ENCODE results near the gene INHBC.
"Not testable (repeated sequence)": the region's sequence is repeated elsewhere in the genome, so short reads cannot be mapped to it uniquely, and the experiment has no call there.

Gene INHBC

DNA sequence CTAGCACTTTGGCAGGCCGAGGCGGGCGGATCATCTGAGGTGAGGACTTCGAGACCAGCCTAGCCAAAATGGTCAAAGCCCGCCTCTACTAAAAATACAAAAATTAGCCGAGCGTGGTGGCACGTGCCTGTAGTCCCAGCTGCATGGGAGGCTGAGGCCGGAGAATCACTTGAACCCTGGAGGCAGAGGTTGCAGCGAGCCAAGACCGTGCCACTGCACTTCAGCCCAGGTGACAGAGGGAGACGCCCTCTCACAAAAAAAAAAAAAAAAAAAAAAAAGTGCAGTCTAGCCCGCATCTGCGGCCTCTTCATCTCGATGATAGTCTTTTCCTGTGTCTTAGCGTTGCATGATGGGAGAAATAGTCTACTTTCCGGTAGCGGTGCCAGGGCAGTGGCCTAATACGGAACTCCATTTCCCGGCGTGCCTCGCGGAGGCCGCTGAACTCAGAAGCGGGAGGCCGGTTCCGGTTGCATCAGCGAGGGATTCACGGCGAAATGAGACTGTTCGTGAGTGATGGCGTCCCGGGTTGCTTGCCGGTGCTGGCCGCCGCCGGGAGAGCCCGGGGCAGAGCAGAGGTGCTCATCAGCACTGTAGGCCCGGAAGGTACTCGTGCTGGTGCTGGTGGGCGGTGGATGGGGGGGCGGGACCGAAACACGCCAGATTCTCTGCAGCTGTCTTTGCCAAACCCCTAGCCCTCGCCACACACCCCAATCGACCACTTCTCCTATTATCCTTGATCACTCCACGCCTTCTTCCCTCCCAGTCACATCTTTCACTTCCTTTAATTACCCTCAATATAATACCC, 53.2 kb downstream of the INHBC start, which contains the start of gene MARS1:
Gene MARS1, plus strand, starts transcription at position 472 of the 805 bp plus-strand sequence. Its CDS starts 23 bp downstream, at position 495.
- Histone ChIP-seq H3K36me3 (ENCODE audit: control insufficient read depth, insufficient read depth, low read length) (peaks cover 6% of the 10 kb centered on the region), H3K9ac (ENCODE audit: low read length) (peak within 1 kb of the TSS; percentile 72), H3K27me3 (ENCODE audit: control insufficient read depth, insufficient read depth, low read length) (no peaks in the 10 kb centered on the region), H3K9me3 (ENCODE audit: control insufficient read depth, low read length) (no peaks in the 10 kb centered on the region), H3K4me1 (ENCODE audit: control insufficient read depth, insufficient read depth, low read length) (peaks cover 8% of the 10 kb centered on the region), H3K4me3 (ENCODE audit: low read length) (peak within 1 kb of the TSS; percentile 70)

DNA sequence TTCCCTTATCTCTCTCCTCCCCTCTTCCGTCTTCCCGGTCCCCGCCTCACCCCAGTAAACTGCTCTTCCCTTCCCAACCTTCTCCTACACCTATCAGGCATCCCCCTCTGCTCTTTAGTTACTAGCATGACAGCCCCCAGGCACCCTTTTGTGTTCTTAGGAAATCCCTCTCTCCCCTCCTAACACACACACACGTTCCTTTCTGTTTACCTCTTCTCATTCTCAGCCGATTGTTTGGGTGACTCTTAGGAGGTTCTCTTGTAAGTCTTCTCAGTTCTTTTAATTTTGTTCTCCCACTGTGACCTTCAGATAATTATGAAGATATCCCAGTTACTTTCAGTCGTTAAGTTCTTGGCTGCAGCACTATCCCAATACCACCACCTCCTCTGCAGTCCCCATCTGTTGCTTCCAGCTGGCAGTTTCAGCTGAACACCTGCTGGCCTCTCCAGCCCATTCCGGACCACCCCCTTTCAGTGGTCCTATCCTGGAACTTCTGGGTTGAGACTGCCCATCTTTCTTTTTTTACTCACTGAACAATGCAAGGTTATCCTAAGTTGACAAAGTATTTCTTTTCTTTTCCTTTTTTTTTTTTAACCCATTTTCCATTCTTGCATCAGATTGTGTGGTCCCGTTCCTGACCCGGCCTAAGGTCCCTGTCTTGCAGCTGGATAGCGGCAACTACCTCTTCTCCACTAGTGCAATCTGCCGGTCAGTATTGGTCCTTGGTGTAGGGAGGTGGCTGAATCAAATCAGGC, 54.0 kb downstream of the INHBC start:
- no peaks in the 10 kb centered on the region for H3K9me3 ChIP-seq (ENCODE audit: control insufficient read depth, low read length)
- peaks cover 7% of the 10 kb centered on the region for H3K36me3 ChIP-seq (ENCODE audit: control insufficient read depth, insufficient read depth, low read length)
- peak overlapping the region; percentile 70 for H3K4me3 ChIP-seq (ENCODE audit: low read length)
- H3K9ac ChIP-seq (ENCODE audit: low read length): peak overlapping the region; percentile 72
- H3K4me1 ChIP-seq (ENCODE audit: control insufficient read depth, insufficient read depth, low read length): peaks cover 8% of the 10 kb centered on the region
- H3K27me3 ChIP-seq (ENCODE audit: control insufficient read depth, insufficient read depth, low read length): no peaks in the 10 kb centered on the region

DNA sequence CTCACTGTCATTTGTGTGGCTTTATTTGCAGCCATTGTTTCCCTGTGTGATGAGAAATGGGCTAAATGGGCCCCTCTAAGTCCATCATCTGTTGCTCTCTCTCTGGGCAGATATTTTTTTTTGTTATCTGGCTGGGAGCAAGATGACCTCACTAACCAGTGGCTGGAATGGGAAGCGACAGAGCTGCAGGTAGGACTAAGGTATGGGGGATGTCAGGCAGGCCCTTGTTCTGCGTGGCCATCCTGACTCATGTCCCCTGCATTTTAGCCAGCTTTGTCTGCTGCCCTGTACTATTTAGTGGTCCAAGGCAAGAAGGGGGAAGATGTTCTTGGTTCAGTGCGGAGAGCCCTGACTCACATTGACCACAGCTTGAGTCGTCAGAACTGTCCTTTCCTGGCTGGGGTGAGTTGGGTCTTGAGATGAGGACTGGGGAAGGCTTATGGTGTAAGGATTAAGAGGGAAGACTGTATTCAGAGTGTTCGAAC, 54.6 kb downstream of the INHBC start:
- Histone ChIP-seq H3K9ac (ENCODE audit: low read length) (peak overlapping the region; percentile 72), H3K4me3 (ENCODE audit: low read length) (no peak overlapping the region), H3K36me3 (ENCODE audit: control insufficient read depth, insufficient read depth, low read length) (peaks cover 7% of the 10 kb centered on the region), H3K27me3 (ENCODE audit: control insufficient read depth, insufficient read depth, low read length) (no peaks in the 10 kb centered on the region), H3K9me3 (ENCODE audit: control insufficient read depth, low read length) (no peaks in the 10 kb centered on the region), H3K4me1 (ENCODE audit: control insufficient read depth, insufficient read depth, low read length) (peaks cover 8% of the 10 kb centered on the region)

DNA sequence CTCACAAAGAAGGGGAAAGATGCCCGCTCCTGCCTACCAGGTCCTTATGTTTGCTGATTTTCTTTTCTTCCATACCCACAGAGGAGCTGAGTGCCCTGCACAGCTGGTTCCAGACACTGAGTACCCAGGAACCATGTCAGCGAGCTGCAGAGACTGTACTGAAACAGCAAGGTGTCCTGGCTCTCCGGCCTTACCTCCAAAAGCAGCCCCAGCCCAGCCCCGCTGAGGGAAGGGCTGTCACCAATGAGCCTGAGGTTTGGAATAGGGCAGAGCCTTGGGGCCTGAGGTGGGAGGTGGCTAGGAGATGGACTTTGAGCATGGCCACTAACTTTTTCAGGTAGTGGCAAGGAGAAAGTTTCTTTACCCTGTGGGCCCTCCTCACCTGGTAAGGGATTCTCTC, 55.5 kb downstream of the INHBC start:
- Histone ChIP-seq H3K9me3 (ENCODE audit: control insufficient read depth, low read length) (no peaks in the 10 kb centered on the region), H3K4me3 (ENCODE audit: low read length) (no peak overlapping the region), H3K27me3 (ENCODE audit: control insufficient read depth, insufficient read depth, low read length) (no peaks in the 10 kb centered on the region), H3K36me3 (ENCODE audit: control insufficient read depth, insufficient read depth, low read length) (peaks cover 7% of the 10 kb centered on the region), H3K4me1 (ENCODE audit: control insufficient read depth, insufficient read depth, low read length) (peaks cover 8% of the 10 kb centered on the region), H3K9ac (ENCODE audit: low read length) (no peak overlapping the region)

DNA sequence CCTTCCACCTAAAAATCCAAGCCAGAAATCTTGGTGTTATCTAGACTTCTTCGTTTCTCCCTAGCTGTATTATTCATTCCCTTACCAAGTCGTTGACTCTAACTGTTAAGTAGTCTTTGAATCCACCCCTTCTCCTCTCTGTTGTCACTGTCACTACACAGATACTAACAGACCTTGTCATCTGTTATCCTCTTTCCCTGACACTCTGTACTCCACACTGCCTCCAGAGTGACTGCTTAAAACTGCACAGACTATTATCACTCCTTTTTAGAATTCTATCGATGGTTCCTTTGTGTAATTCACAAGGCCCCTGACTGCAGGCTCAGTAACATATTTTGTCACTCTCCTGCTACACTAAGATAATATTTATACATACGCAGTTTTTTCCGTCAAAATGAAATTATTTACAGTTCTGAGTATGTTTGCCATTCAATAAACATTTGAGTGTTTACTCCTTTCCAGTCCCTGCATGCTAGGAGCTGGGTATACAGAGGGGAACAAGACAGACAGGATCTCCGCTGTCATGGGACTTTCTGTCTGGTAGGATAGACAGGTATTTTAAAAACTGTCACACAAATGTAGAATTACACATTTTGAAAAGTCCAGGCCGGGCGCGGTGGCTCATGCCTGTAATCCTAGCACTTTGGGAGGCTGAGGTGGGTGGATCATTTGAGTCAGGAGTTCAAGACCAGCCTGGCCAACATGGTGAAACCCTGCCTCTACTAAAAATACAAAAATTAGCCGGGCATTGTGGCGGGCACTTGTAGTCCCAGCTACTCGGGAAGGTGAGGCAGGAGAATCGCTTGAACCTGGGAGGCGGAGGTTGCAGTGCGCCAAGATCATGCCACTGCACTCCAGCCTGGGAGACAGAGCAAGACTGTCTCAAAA, 57.1 kb downstream of the INHBC start:
- H3K9ac ChIP-seq (ENCODE audit: low read length): no peak overlapping the region
- H3K4me1 ChIP-seq (ENCODE audit: control insufficient read depth, insufficient read depth, low read length): peaks cover 8% of the 10 kb centered on the region
- no peaks in the 10 kb centered on the region for H3K9me3 ChIP-seq (ENCODE audit: control insufficient read depth, low read length)
- peaks cover 7% of the 10 kb centered on the region for H3K36me3 ChIP-seq (ENCODE audit: control insufficient read depth, insufficient read depth, low read length)
- H3K4me3 ChIP-seq (ENCODE audit: low read length): no peak overlapping the region
- no peaks in the 10 kb centered on the region for H3K27me3 ChIP-seq (ENCODE audit: control insufficient read depth, insufficient read depth, low read length)

DNA sequence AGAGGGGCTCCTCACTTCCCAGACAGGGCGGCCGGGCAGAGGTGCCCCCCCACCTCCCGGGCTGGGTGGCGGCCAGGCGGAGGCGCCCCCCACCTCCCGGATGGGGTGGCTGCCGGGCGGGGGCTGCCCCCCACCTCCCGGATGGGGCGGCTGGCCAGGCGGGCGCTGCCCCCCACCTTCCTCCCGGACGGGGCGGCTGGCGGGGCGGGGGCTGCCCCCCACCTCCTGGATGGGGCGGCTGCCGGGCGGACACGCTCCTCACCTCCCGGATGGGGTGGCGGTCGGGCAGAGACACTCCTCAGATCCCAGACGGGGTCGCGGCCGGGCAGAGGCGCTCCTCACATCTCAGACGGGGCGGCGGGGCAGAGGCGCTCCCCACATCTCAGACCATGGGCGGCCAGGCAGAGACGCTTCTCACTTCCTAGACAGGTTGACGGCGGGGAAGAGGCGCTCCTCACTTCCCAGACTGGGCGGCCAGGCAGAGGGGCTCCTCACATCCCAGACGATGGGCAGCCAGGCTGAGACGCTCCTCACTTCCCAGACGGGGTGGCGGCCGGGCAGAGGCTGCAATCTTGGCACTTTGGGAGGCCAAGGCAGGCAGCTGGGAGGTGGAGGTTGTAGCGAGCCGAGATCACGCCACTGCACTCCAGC, 60.6 kb downstream of the INHBC start:
- not testable (repeated sequence) for H3K9me3 ChIP-seq (ENCODE audit: control insufficient read depth, low read length); H3K27me3 ChIP-seq (ENCODE audit: control insufficient read depth, insufficient read depth, low read length); H3K4me3 ChIP-seq (ENCODE audit: low read length); H3K4me1 ChIP-seq (ENCODE audit: control insufficient read depth, insufficient read depth, low read length); H3K9ac ChIP-seq (ENCODE audit: low read length)
- H3K36me3 ChIP-seq (ENCODE audit: control insufficient read depth, insufficient read depth, low read length): peaks cover 13% of the 10 kb centered on the region

DNA sequence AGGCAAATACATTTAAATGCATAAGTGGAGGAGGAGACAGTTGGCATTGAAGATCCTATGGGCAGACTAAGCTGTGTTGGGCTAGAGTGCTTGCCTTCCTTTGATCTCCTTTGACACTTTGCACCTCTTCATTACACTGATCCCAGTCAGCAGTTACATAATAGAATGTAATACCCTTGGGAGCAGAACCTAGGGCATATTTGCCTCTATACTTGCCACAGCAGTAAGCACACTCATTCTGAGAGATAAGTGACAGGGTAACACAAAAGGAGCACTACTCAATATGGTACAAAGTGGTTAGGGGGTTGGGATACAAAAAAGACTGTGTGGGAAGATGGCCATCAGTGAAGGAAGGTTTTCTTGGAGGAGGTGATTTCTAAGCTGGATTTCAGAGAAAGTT, 62.2 kb downstream of the INHBC start:
- Histone ChIP-seq H3K36me3 (ENCODE audit: control insufficient read depth, insufficient read depth, low read length) (peaks cover 16% of the 10 kb centered on the region), H3K9ac (ENCODE audit: low read length) (no peak overlapping the region), H3K27me3 (ENCODE audit: control insufficient read depth, insufficient read depth, low read length) (no peaks in the 10 kb centered on the region), H3K4me3 (ENCODE audit: low read length) (no peak overlapping the region), H3K9me3 (ENCODE audit: control insufficient read depth, low read length) (no peaks in the 10 kb centered on the region), H3K4me1 (ENCODE audit: control insufficient read depth, insufficient read depth, low read length) (no peaks in the 10 kb centered on the region)

DNA sequence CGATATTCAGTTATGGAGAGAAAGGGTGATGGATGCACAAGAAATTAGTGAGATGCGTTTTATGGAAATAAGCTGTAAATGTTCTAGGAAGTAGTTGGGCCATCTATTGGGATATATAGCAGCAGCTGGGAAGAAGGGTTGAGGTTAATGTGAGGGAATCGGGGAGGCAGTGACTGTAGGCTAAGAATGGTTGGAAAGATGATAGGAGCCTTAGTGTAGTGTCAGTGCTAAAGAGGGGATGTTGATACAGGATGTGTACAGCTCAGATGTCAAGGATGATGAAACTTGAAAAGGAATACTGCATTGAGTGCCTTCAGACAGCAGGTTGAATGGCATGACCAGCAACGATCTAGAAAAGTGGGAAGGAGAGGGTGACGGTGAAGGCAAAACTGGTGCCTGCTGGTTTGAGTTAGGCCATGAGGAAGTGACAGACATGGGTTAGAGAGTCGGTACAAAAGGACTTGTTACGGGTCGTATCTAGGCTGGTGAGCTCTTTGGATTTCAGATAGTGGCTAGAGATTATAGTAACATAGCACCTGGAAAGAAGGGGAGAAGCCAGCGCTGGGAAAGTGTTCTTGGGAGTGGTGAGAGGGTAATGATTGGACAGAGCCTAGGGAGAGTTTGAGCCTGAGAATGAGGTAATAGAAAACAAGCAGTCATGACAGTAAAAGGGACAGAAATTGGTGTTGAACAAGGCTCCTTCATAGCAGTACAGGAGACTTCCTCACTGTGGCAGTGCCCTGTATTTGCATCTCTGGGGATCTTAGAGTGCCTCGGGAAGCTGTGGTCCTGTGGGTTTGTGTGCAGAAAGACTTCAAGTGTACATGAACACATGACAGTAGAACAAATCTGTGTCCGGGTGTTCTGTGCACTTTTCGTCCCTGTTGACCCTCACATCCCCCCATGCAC, 62.9 kb downstream of the INHBC start:
- H3K4me3 ChIP-seq (ENCODE audit: low read length): no peak overlapping the region
- H3K4me1 ChIP-seq (ENCODE audit: control insufficient read depth, insufficient read depth, low read length): no peaks in the 10 kb centered on the region
- no peaks in the 10 kb centered on the region for H3K9me3 ChIP-seq (ENCODE audit: control insufficient read depth, low read length)
- H3K36me3 ChIP-seq (ENCODE audit: control insufficient read depth, insufficient read depth, low read length): peaks cover 16% of the 10 kb centered on the region
- no peaks in the 10 kb centered on the region for H3K27me3 ChIP-seq (ENCODE audit: control insufficient read depth, insufficient read depth, low read length)
- H3K9ac ChIP-seq (ENCODE audit: low read length): no peak overlapping the region

DNA sequence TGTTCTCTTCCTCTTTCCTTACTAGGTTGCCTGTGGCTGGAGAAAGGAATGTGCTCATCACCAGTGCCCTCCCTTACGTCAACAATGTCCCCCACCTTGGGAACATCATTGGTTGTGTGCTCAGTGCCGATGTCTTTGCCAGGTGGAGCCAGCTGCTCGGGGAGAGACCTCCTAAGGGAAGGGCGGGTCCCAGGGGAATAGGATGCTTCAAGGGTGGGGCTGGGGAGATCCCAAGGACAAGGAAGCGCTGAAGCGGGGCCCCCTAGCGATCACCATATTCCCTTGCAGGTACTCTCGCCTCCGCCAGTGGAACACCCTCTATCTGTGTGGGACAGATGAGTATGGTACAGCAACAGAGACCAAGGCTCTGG, 63.5 kb downstream of the INHBC start:
- Histone ChIP-seq H3K27me3 (ENCODE audit: control insufficient read depth, insufficient read depth, low read length) (no peaks in the 10 kb centered on the region), H3K9me3 (ENCODE audit: control insufficient read depth, low read length) (no peaks in the 10 kb centered on the region), H3K36me3 (ENCODE audit: control insufficient read depth, insufficient read depth, low read length) (peaks cover 12% of the 10 kb centered on the region), H3K4me3 (ENCODE audit: low read length) (no peak overlapping the region), H3K9ac (ENCODE audit: low read length) (no peak overlapping the region), H3K4me1 (ENCODE audit: control insufficient read depth, insufficient read depth, low read length) (no peaks in the 10 kb centered on the region)

DNA sequence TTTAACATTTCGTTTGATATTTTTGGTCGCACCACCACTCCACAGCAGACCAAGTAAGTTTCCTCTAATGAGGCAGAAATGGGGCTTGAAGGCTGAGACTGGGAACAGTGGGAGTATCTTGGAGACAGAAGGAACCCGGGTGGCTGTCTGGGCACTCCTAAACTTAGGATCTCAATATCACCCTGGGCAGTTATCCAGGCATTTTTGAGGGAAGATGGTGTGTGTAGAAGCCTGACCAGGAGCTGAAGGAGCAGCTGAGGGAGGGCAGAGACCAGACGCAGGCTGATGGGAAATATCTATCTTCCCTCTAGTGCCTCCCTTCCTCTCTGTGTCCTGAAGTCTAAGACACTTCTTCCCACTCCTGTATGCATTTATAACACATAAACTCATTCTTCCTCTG, 64.0 kb downstream of the INHBC start:
- Histone ChIP-seq H3K36me3 (ENCODE audit: control insufficient read depth, insufficient read depth, low read length) (peaks cover 12% of the 10 kb centered on the region), H3K27me3 (ENCODE audit: control insufficient read depth, insufficient read depth, low read length) (no peaks in the 10 kb centered on the region), H3K9ac (ENCODE audit: low read length) (no peak overlapping the region), H3K4me3 (ENCODE audit: low read length) (no peak overlapping the region), H3K4me1 (ENCODE audit: control insufficient read depth, insufficient read depth, low read length) (no peaks in the 10 kb centered on the region), H3K9me3 (ENCODE audit: control insufficient read depth, low read length) (no peaks in the 10 kb centered on the region)

DNA sequence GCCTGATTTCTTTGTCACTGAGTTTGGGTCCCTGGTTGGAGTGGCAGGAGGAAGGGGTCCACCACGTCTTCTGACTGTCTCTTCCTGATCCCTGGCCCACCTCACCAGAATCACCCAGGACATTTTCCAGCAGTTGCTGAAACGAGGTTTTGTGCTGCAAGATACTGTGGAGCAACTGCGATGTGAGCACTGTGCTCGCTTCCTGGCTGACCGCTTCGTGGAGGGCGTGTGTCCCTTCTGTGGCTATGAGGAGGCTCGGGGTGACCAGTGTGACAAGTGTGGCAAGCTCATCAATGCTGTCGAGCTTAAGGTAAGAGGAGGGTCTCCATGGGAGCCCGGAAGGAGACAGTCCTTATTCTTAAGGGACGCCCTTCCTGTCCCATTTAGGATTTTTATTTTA, 65.6 kb downstream of the INHBC start:
- Histone ChIP-seq H3K4me1 (ENCODE audit: control insufficient read depth, insufficient read depth, low read length) (no peaks in the 10 kb centered on the region), H3K9me3 (ENCODE audit: control insufficient read depth, low read length) (no peaks in the 10 kb centered on the region), H3K9ac (ENCODE audit: low read length) (no peak overlapping the region), H3K36me3 (ENCODE audit: control insufficient read depth, insufficient read depth, low read length) (peaks cover 12% of the 10 kb centered on the region), H3K27me3 (ENCODE audit: control insufficient read depth, insufficient read depth, low read length) (no peaks in the 10 kb centered on the region), H3K4me3 (ENCODE audit: low read length) (no peak overlapping the region)

Measured in mucosa of stomach (tissue), 1 donor.